ENCODE measurements around the gene SNAPC1. TPM values are rescaled to one million over a fixed set of nuclear protein-coding genes. Genes with fewer than 3 reads are reported as not detected.

Gene SNAPC1
- total RNA-seq, 1 experiment from 2014 or later, result 13.8 TPM

- Histone ChIP-seq H3K36me3 (ENCODE audit: insufficient read depth, low read length, poor library complexity, severe bottlenecking) (peaks cover 85% of the 10 kb centered on the region), H3K4me1 (ENCODE audit: insufficient read depth, low read length, poor library complexity, severe bottlenecking) (no peaks in the 10 kb centered on the region), H3K4me3 (ENCODE audit: low read depth, low read length, poor library complexity, severe bottlenecking) (no peak overlapping the region), H3K27me3 (replicated peaks; ENCODE audit: insufficient read depth, low read depth, low read length, poor library complexity) (no peaks in the 10 kb centered on the region), H3K9me3 (ENCODE audit: low read depth, low read length, poor library complexity, severe bottlenecking) (no peaks in the 10 kb centered on the region), H3K27ac (ENCODE audit: low read depth, low read length, poor library complexity, severe bottlenecking) (no peak overlapping the region)
- POLR2A ChIA-PET (ENCODE audit: low non-redundant PET), result interaction anchor here (0.7 kb wide), 1 partner anchor 116 kb away, joined by 4 read pairs; no protein-coding TSS in a partner anchor
- intact Hi-C loops (cut with micrococcal nuclease; ENCODE audit: unreplicated experiment), result loop anchor here (2.0 kb wide), 1 partner anchor 256 kb away; no protein-coding TSS in a partner anchor
- CTCF ChIA-PET, result no interaction called here
- no peak for DNase-seq (ENCODE audit: low spot score)
- BruUV-seq (replicated peaks), result no TSS peak
- TF ChIP-seq CTCF (conservative IDR thresholded peaks at IDR 0.05; ENCODE audit: low read depth, low read length), result peak; percentile 58; the same call in 1 of the 2 replicates
- TF ChIP-seq EZH2 (IDR thresholded peaks at IDR 0.05; ENCODE audit: borderline replicate concordance, low read depth, low read length, poor library complexity, severe bottlenecking), result no peak
Observed at GRCh38 chr14:61730756-61731373, 31.4 kb upstream of the SNAPC1 start.

GRCh38 chr14:61733972-61734371 is 28.2 kb upstream of the SNAPC1 start:
- Histone ChIP-seq H3K9me3 (ENCODE audit: low read depth, low read length, poor library complexity, severe bottlenecking) (no peaks in the 10 kb centered on the region), H3K36me3 (ENCODE audit: insufficient read depth, low read length, poor library complexity, severe bottlenecking) (peaks cover 89% of the 10 kb centered on the region), H3K27ac (ENCODE audit: low read depth, low read length, poor library complexity, severe bottlenecking) (no peak overlapping the region), H3K27me3 (replicated peaks; ENCODE audit: insufficient read depth, low read depth, low read length, poor library complexity) (no peaks in the 10 kb centered on the region), H3K4me3 (ENCODE audit: low read depth, low read length, poor library complexity, severe bottlenecking) (no peak overlapping the region), H3K4me1 (ENCODE audit: insufficient read depth, low read length, poor library complexity, severe bottlenecking) (no peaks in the 10 kb centered on the region)
- no peak for DNase-seq (ENCODE audit: low spot score)
- no peak for TF ChIP-seq EZH2 (IDR thresholded peaks at IDR 0.05; ENCODE audit: borderline replicate concordance, low read depth, low read length, poor library complexity, severe bottlenecking)
- TF ChIP-seq CTCF (conservative IDR thresholded peaks at IDR 0.05; ENCODE audit: low read depth, low read length), result no peak
- BruUV-seq (replicated peaks), result no TSS peak
- CTCF ChIA-PET, result no interaction called here
- POLR2A ChIA-PET (ENCODE audit: low non-redundant PET), result no interaction called here
- intact Hi-C loops (cut with micrococcal nuclease; ENCODE audit: unreplicated experiment), result no loop called here

- Histone ChIP-seq H3K36me3 (ENCODE audit: insufficient read depth, low read length, poor library complexity, severe bottlenecking) (peaks cover 95% of the 10 kb centered on the region), H3K27ac (ENCODE audit: low read depth, low read length, poor library complexity, severe bottlenecking) (peak overlapping the region; percentile 31), H3K27me3 (replicated peaks; ENCODE audit: insufficient read depth, low read depth, low read length, poor library complexity) (no peaks in the 10 kb centered on the region), H3K4me3 (ENCODE audit: low read depth, low read length, poor library complexity, severe bottlenecking) (no peak overlapping the region), H3K9me3 (ENCODE audit: low read depth, low read length, poor library complexity, severe bottlenecking) (no peaks in the 10 kb centered on the region), H3K4me1 (ENCODE audit: insufficient read depth, low read length, poor library complexity, severe bottlenecking) (no peaks in the 10 kb centered on the region)
- ChIA-PET CTCF (no interaction called here), POLR2A (ENCODE audit: low non-redundant PET) (no interaction called here)
- no TSS peak for BruUV-seq (replicated peaks)
- intact Hi-C loops (cut with micrococcal nuclease; ENCODE audit: unreplicated experiment), result no loop called here
- no peak for DNase-seq (ENCODE audit: low spot score)
- TF ChIP-seq EZH2 (IDR thresholded peaks at IDR 0.05; ENCODE audit: borderline replicate concordance, low read depth, low read length, poor library complexity, severe bottlenecking), result no peak
- no peak for TF ChIP-seq CTCF (conservative IDR thresholded peaks at IDR 0.05; ENCODE audit: low read depth, low read length)
Observed at GRCh38 chr14:61736751-61737150, 25.5 kb upstream of the SNAPC1 start.

Data from A673 (cell line).